K562 (cell line): Measurements from ENCODE around the gene AK2. TPM values are rescaled to one million over a fixed set of nuclear protein-coding genes. Genes with fewer than 3 reads are reported as not detected.

Experiments
- BHLHE40 ChIP-seq: IDR thresholded peaks from 2 replicates; pipeline ENCODE4 v1.6.1; 2011; ENCODE audit warnings: low read length, improper control_type of control experiment
- CCNT2 ChIP-seq: IDR thresholded peaks from 2 replicates; pipeline ENCODE4 v1.6.1; 2011; ENCODE audit warnings: borderline replicate concordance, low read depth, mild to moderate bottlenecking, moderate library complexity, mixed read lengths, low read length; ENCODE audit not compliant: insufficient read length; ENCODE audit errors: extremely low read depth
- CGGBP1 ChIP-seq: fragments of 250-450 bp; sonication (Bioruptor Pico); IDR thresholded peaks from 2 replicates; pipeline ENCODE4 v1.9.0; 2021; ENCODE audit warnings: mild to moderate bottlenecking
- CHD1 ChIP-seq: fragments of 200-600 bp; sonication (generic); IDR thresholded peaks from one replicate; pipeline ENCODE4 v1.6.1; 2012; ENCODE audit warnings: mild to moderate bottlenecking, moderate library complexity, low read length, inconsistent platforms
- CHD2 ChIP-seq: IDR thresholded peaks from 2 replicates; pipeline ENCODE4 v1.6.1; 2011; ENCODE audit warnings: low read depth, low read length
- CREB5 ChIP-seq: fragments of 250-450 bp; sonication (Bioruptor Pico); IDR thresholded peaks from 2 replicates; pipeline ENCODE4 v1.5.0; 2020; ENCODE audit warnings: mild to moderate bottlenecking
- CREBBP ChIP-seq: IDR thresholded peaks from one replicate; pipeline ENCODE4 v1.6.1; 2012; ENCODE audit warnings: low read depth, mild to moderate bottlenecking, control low read depth, inconsistent platforms, low read length
- EHMT2 ChIP-seq: fragments of 450-650 bp; IDR thresholded peaks from 2 replicates; pipeline ENCODE4 v1.6.1; 2018; ENCODE audit warnings: antibody characterized with exemption
- HDAC6 ChIP-seq: IDR thresholded peaks from 2 replicates; pipeline ENCODE4 v1.6.1; 2012; ENCODE audit warnings: low read depth, mild to moderate bottlenecking, control low read depth, inconsistent platforms, low read length, moderate library complexity
- HNRNPLL ChIP-seq: fragments of 200-400 bp; formaldehyde crosslinking; IDR thresholded peaks from 2 replicates; pipeline ENCODE4 v1.6.1; 2017; ENCODE audit warnings: low read length, low read depth, mild to moderate bottlenecking; ENCODE audit not compliant: poor library complexity, severe bottlenecking
- NR0B1 ChIP-seq: fragments of 450-650 bp; IDR thresholded peaks from one replicate; pipeline ENCODE4 v1.6.1; 2018; ENCODE audit warnings: mild to moderate bottlenecking, moderate library complexity; ENCODE audit not compliant: partially characterized antibody
- PHB ChIP-seq: fragments of 250-450 bp; sonication (Bioruptor Pico); IDR thresholded peaks from 2 replicates; pipeline ENCODE4 v1.5.0; 2021
- POLR2AphosphoS5 ChIP-seq: IDR thresholded peaks from 2 replicates; pipeline ENCODE4 v1.6.1; 2011; ENCODE audit warnings: mild to moderate bottlenecking, low read depth, low read length, moderate library complexity; ENCODE audit not compliant: control insufficient read depth, insufficient read depth
- POU5F1 ChIP-seq: fragments of 150-350 bp; IDR thresholded peaks from 2 replicates; pipeline ENCODE4 v1.6.1; 2014; ENCODE audit warnings: borderline replicate concordance, low read length, low read depth, mild to moderate bottlenecking; ENCODE audit not compliant: partially characterized antibody
- PTTG1 ChIP-seq: fragments of 450-650 bp; IDR thresholded peaks from 2 replicates; pipeline ENCODE4 v1.6.1; 2016; ENCODE audit warnings: low read depth, mild to moderate bottlenecking, missing genetic modification characterization, missing compliant biosample characterization
- SIN3A ChIP-seq, 2 experiments: fragments of 150-350 bp in 1 of 2; IDR thresholded peaks; 2 replicates each; pipeline ENCODE4 v1.6.1; 2011 to 2016; ENCODE audit warnings: borderline replicate concordance in 2 of 2, low read depth in 2 of 2, low read length in 2 of 2, mild to moderate bottlenecking in 2 of 2, moderate library complexity in 2 of 2; ENCODE audit not compliant: control insufficient read depth in 1 of 2
- SIRT6 ChIP-seq: IDR thresholded peaks from one replicate; pipeline ENCODE4 v1.6.1; 2012; ENCODE audit warnings: low read depth, mild to moderate bottlenecking, control low read depth, inconsistent platforms, low read length, moderate library complexity
- SMAD1 ChIP-seq: fragments of 150-350 bp; IDR thresholded peaks from 2 replicates; pipeline ENCODE4 v1.6.1; 2014; ENCODE audit warnings: low read length, low read depth; ENCODE audit not compliant: partially characterized antibody
- SNAPC5 ChIP-seq: fragments of 250-450 bp; sonication (Bioruptor Pico); IDR thresholded peaks from 2 replicates; pipeline ENCODE4 v1.8.0; 2021; ENCODE audit warnings: moderate library complexity, mild to moderate bottlenecking, inconsistent platforms
- XRCC3 ChIP-seq: fragments of 450-650 bp; IDR thresholded peaks from 2 replicates; pipeline ENCODE4 v1.6.1; 2017; ENCODE audit warnings: mild to moderate bottlenecking, moderate library complexity
- ZNF134 ChIP-seq: fragments of 250-450 bp; sonication (Bioruptor Pico); conservative IDR thresholded peaks from 2 replicates; pipeline ENCODE4 v1.4.0; 2020
- ZNF780A ChIP-seq: fragments of 250-450 bp; sonication (Bioruptor Pico); IDR thresholded peaks from 2 replicates; pipeline ENCODE4 v1.5.0; 2021; ENCODE audit warnings: mild to moderate bottlenecking
- polyA plus RNA-seq, 8 experiments: library from polyadenylated mRNA; depleted of rRNA in 4 of 8; stranded (reverse) in 5 of 8; unstranded in 3 of 8; fragments of >200 nt; fragmentation: Nextera tagmentation in 2 of 8; fragmentation: Illumina TruSeq in 1 of 8; extraction: Ambion mirVana in 2 of 8; extraction: Trizol in 1 of 8; gene quantifications; 2 replicates each; pipeline versions ENCODE4 v1.2.1 to v1.2.3, GENCODE V29; 2011 to 2014; ENCODE audit warnings: inconsistent platforms in 1 of 8, missing spikeins in 1 of 8
- total RNA-seq, 7 experiments: library from RNA; depleted of rRNA in 6 of 7; stranded (reverse); fragments of >200 nt in 6 of 7; fragmentation: Illumina TruSeq in 2 of 7; extraction: Trizol in 2 of 7; gene quantifications; 2 replicates each; pipeline versions ENCODE4 v1.2.1 to v1.2.3, GENCODE V29; 2011 to 2021; ENCODE audit warnings: low replicate concordance in 1 of 7
- TF ChIP-seq, protein P1 (sequence below): sonication (generic); formaldehyde crosslinking; IDR thresholded peaks from 2 replicates; pipeline ENCODE4 v1.4.0; 2020; ENCODE audit warnings: mild to moderate bottlenecking, missing genetic modification reagents

AK2 gene
- total and polyA plus RNA-seq, 9 of the 15 experiments (the other 6 are each of a cell fraction or from before 2014, with no cell fraction given) = 105 to 1,050 (median 509) TPM

DNA sequence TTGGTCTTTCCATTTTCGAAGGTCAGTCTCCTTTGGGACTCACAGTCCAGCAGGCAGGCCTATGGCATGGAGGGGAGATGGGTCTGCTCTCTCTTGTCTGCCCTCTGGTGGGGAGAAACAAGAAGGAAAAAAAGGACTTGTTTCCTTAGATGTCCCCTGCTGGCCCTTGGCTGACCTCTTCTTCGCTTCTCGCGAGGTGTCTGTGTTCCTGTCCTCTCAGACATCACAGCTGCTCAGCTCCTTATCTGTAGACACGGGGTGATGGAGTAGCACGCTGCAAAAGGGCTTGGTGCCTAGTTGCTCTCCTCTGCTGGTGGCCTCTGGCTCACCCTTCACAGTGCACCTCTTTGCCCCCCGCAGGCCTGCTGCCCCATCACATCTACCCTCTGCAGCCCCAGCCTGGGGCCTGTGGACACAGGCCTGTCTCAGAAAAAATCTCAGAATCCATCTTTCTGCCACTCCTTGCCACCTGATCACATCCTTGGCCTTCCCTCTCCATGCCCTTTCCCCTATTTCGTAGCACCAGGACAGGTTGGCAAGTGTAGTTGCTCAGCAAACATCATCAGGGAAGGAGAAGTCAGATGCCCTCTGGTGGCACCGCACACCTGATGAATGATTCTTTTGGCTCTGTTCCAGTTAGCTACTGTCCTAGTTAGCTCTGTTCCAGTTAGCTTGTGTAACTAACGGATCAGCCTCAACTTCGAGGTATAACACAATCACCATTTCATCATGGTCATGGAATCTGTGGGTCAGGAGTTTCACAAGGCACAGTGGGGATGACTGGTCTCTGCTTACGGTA, 18.7 kb upstream of the AK2 start (continued):
- TF ChIP-seq POLR2AphosphoS5 (0 out of 2 replicates have a peak, but pooled peaks have one; percentile 34), ZNF780A (CRISPR knock-in tag) (no peak), PTTG1 (tag) (no peak), SIN3A (IDR thresholded peaks at IDR 0.05; ENCODE audit: borderline replicate concordance in 2 of 2, control insufficient read depth in 1 of 2, low read depth in 2 of 2, low read length in 2 of 2) (no peak), BHLHE40 (peak; percentile 76), CREB5 (no peak), PHB (no peak), CREBBP (no peak), EHMT2 (no peak), NR0B1 (no peak), SIRT6 (no peak), CHD1 (no peak), POU5F1 (no peak), CGGBP1 (CRISPR knock-in tag) (no peak), HNRNPLL (no peak), CCNT2 (no peak), HDAC6 (no peak), XRCC3 (no peak), SNAPC5 (CRISPR knock-in tag) (no peak), ZNF134 (no peak), CHD2 (peak; percentile 97), SMAD1 (no peak)
- TF ChIP-seq, protein P1, sequence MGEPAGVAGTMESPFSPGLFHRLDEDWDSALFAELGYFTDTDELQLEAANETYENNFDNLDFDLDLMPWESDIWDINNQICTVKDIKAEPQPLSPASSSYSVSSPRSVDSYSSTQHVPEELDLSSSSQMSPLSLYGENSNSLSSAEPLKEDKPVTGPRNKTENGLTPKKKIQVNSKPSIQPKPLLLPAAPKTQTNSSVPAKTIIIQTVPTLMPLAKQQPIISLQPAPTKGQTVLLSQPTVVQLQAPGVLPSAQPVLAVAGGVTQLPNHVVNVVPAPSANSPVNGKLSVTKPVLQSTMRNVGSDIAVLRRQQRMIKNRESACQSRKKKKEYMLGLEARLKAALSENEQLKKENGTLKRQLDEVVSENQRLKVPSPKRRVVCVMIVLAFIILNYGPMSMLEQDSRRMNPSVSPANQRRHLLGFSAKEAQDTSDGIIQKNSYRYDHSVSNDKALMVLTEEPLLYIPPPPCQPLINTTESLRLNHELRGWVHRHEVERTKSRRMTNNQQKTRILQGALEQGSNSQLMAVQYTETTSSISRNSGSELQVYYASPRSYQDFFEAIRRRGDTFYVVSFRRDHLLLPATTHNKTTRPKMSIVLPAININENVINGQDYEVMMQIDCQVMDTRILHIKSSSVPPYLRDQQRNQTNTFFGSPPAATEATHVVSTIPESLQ = no peak
